ENCODE data around the gene C3orf18.

- TF ChIP-seq CTCF (IDR thresholded peaks at IDR 0.05) (no peak), REST (IDR thresholded peaks at IDR 0.05; ENCODE audit: insufficient read depth in 1 of 2, low read depth in 2 of 2, low read length in 1 of 2) (no peak), POLR2AphosphoS5 (IDR thresholded peaks at IDR 0.05; ENCODE audit: low read depth, low read length) (no peak)
These were observed 39.9 kb upstream of the C3orf18 start for GRCh38 chr3:50607271-50608091.

Data from Panc1 (cell line).